A549 treated with DMSO at 1 μM for 4 hours (cell line): ENCODE data around the gene KCNMB3. TPM values are rescaled to one million over a fixed set of nuclear protein-coding genes. Genes with fewer than 3 reads are reported as not detected.

Experiments
- total RNA-seq: library from RNA; stranded (reverse); fragments of 200-300 nt; extraction: Qiagen RNA extraction; gene quantifications from 5 replicates; pipeline ENCODE4 v1.2.3, GENCODE V29; 2022; ENCODE audit warnings: low read depth

Gene KCNMB3, protein sequence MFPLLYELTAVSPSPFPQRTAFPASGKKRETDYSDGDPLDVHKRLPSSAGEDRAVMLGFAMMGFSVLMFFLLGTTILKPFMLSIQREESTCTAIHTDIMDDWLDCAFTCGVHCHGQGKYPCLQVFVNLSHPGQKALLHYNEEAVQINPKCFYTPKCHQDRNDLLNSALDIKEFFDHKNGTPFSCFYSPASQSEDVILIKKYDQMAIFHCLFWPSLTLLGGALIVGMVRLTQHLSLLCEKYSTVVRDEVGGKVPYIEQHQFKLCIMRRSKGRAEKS
- total RNA-seq: 0.91 to 1.6 TPM (median 1.2 TPM) in 5 replicates

DNA sequence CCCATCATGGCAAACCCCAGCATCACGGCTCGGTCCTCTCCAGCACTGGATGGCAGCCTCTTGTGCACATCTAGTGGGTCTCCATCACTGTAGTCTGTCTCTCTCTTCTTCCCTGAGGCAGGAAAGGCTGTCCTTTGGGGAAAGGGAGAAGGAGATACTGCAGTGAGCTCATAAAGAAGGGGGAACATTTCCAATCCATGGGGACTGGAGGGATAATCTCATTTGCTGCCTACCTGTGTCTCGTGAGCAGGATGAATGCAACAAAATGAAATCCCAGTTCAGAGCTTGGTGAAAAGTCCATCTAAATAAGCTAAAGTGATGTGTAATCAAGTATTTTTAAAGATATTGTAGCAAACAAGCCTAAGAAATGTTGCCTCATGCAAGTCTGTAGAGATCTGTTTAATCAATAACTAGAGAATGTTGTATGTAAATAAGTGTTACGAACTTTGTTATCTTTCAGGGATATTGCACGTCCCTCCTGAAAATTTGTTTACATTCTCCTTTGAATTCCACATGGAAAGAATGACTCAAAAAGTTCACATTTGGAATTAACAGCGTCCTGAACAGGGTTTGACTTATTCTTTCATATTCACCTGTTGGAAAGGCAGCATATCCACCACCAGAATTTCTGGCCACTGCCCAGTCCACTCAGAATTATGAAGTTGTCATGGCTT is at the start of gene KCNMB3:
Gene KCNMB3, minus strand, starts transcription at position 312 of the 674 bp plus-strand sequence. Its CDS starts 124 bp downstream, at position 188.

Other genes with a start within 250 kb of the KCNMB3 start
- 6.6 to 9.2 TPM (median 7.5 TPM) in 5 replicates for gene ZMAT3, start 179.3 kb downstream of the KCNMB3 start, total RNA-seq
- gene PIK3CA, start 102.8 kb downstream of the KCNMB3 start, total RNA-seq: 5.8 to 8.1 TPM (median 6.6 TPM) in 5 replicates
- gene ZNF639, start 71.9 kb upstream of the KCNMB3 start, total RNA-seq: 19.3 to 27.2 TPM (median 23.8 TPM) in 5 replicates
- 17.0 to 23.4 TPM (median 19.5 TPM) in 5 replicates for gene MFN1, start 96.6 kb upstream of the KCNMB3 start, total RNA-seq
- 9.4 to 17.3 TPM (median 15.4 TPM) in 5 replicates for gene GNB4, start 200.4 kb upstream of the KCNMB3 start, total RNA-seq